Measurements from ENCODE around the gene PTPN1.
"Not testable (repeated sequence)": the region's sequence is repeated elsewhere in the genome, so short reads cannot be mapped to it uniquely, and the experiment has no call there.

Gene PTPN1

GRCh38 chr20:50522053-50522674 lies 12.0 kb downstream of the PTPN1 start:
- H3K4me3 ChIP-seq (ENCODE audit: low read length) = no peak overlapping the region
- no peak for DNase-seq (ENCODE audit: low read depth, low spot score)

- no peak overlapping the region for H3K4me3 ChIP-seq (ENCODE audit: low read length)
- no peak for DNase-seq (ENCODE audit: low read depth, low spot score)
These were observed 13.5 kb downstream of the PTPN1 start for GRCh38 chr20:50523552-50524167.

GRCh38 chr20:50525681-50526080 lies 15.5 kb downstream of the PTPN1 start:
- no peak overlapping the region for H3K4me3 ChIP-seq (ENCODE audit: low read length)
- no peak for DNase-seq (ENCODE audit: low read depth, low spot score)

- no peak for DNase-seq (ENCODE audit: low read depth, low spot score)
- H3K4me3 ChIP-seq (ENCODE audit: low read length) = no peak overlapping the region
These were observed 16.3 kb downstream of the PTPN1 start for GRCh38 chr20:50526403-50526989.

GRCh38 chr20:50527068-50527605 lies 17.0 kb downstream of the PTPN1 start:
- no peak overlapping the region for H3K4me3 ChIP-seq (ENCODE audit: low read length)
- DNase-seq (ENCODE audit: low read depth, low spot score) = no peak

GRCh38 chr20:50528129-50528528 lies 17.9 kb downstream of the PTPN1 start:
- no peak overlapping the region for H3K4me3 ChIP-seq (ENCODE audit: low read length)
- DNase-seq (ENCODE audit: low read depth, low spot score) = no peak

- no peak for DNase-seq (ENCODE audit: low read depth, low spot score)
- H3K4me3 ChIP-seq (ENCODE audit: low read length) = no peak overlapping the region
These were observed 18.7 kb downstream of the PTPN1 start for GRCh38 chr20:50528804-50529351.

- no peak for DNase-seq (ENCODE audit: low read depth, low spot score)
- H3K4me3 ChIP-seq (ENCODE audit: low read length) = no peak overlapping the region
These were observed 22.0 kb downstream of the PTPN1 start for GRCh38 chr20:50532221-50532620.

GRCh38 chr20:50533061-50533460 lies 22.9 kb downstream of the PTPN1 start:
- DNase-seq (ENCODE audit: low read depth, low spot score) = no peak
- H3K4me3 ChIP-seq (ENCODE audit: low read length) = no peak overlapping the region

- no peak overlapping the region for H3K4me3 ChIP-seq (ENCODE audit: low read length)
These were observed 23.3 kb downstream of the PTPN1 start for GRCh38 chr20:50533464-50533863.

GRCh38 chr20:50534567-50534966 lies 24.4 kb downstream of the PTPN1 start:
- DNase-seq (ENCODE audit: low read depth, low spot score) = no peak
- H3K4me3 ChIP-seq (ENCODE audit: low read length) = no peak overlapping the region

More at GRCh38 chr20:50533464-50533863, 23.3 kb downstream of the PTPN1 start:
- DNase-seq (ENCODE audit: low read depth, low spot score) = no peak

- no peak overlapping the region for H3K4me3 ChIP-seq (ENCODE audit: low read length)
- no peak for DNase-seq (ENCODE audit: low read depth, low spot score)
These were observed 25.0 kb downstream of the PTPN1 start for GRCh38 chr20:50535162-50535561.

GRCh38 chr20:50536333-50536732 lies 26.1 kb downstream of the PTPN1 start:
- no peak overlapping the region for H3K4me3 ChIP-seq (ENCODE audit: low read length)
- DNase-seq (ENCODE audit: low read depth, low spot score) = no peak

GRCh38 chr20:50537546-50538201 lies 27.5 kb downstream of the PTPN1 start:
- no peak overlapping the region for H3K4me3 ChIP-seq (ENCODE audit: low read length)
- no peak for DNase-seq (ENCODE audit: low read depth, low spot score)

GRCh38 chr20:50538276-50538675 lies 28.1 kb downstream of the PTPN1 start:
- DNase-seq (ENCODE audit: low read depth, low spot score) = no peak
- no peak overlapping the region for H3K4me3 ChIP-seq (ENCODE audit: low read length)

GRCh38 chr20:50539798-50540197 lies 29.6 kb downstream of the PTPN1 start:
- H3K4me3 ChIP-seq (ENCODE audit: low read length); DNase-seq (ENCODE audit: low read depth, low spot score): not testable (repeated sequence)

GRCh38 chr20:50540620-50541605 lies 30.7 kb downstream of the PTPN1 start:
- no peak overlapping the region for H3K4me3 ChIP-seq (ENCODE audit: low read length)
- no peak for DNase-seq (ENCODE audit: low read depth, low spot score)

GRCh38 chr20:50541606-50542041 lies 31.4 kb downstream of the PTPN1 start:
- DNase-seq (ENCODE audit: low read depth, low spot score) = no peak
- no peak overlapping the region for H3K4me3 ChIP-seq (ENCODE audit: low read length)

- DNase-seq (ENCODE audit: low read depth, low spot score) = no peak
- no peak overlapping the region for H3K4me3 ChIP-seq (ENCODE audit: low read length)
These were observed 33.1 kb downstream of the PTPN1 start for GRCh38 chr20:50543326-50543725.
